Epidermal melanocyte (primary cell): ENCODE data around the gene KIAA1586.
"Not testable (repeated sequence)": the region's sequence is repeated elsewhere in the genome, so short reads cannot be mapped to it uniquely, and the experiment has no call there.

ENCODE experiments used
- DNase-seq: peaks from one replicate; pipeline ENCODE4 v3.0.0; 2011; ENCODE audit warnings: low spot score; ENCODE audit not compliant: insufficient read length

Gene KIAA1586

GRCh38 chr6:57044061-57044460, 2.4 kb upstream of the KIAA1586 start:
- not testable (repeated sequence) for DNase-seq

DNA sequence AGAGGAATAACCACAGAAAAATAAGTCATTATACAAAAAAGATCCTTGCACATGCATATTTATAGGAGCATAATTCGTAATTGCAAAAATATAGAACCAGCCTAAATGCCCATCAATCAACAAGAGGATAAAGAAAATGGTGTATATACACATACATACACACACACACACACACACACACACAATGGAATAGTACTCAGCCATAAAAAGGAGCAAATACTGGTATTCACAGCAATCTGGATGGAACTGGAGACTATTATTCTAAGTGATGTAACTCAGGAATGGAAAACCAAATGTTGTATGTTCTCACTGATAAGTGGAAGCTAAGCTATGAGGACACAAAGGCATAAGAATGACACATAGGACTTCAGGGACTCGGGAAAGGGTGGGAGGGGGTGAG, 1.9 kb upstream of the KIAA1586 start:
- DNase-seq = no peak

DNA sequence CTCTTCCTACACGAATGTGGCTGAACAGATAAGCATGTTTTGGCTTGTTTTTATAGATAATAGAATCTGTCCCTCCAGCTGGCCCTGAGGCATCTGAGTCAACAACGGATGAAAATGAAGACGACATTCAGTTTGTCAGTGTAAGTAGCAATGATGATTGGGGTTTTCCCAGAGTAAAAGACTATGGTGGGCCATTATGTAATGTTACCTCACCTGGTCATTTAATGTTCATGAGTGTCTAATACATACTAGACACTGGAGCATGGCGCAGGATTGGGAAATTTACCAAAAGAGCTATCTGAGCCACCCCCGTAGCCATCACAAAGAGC, 728 bp downstream of the KIAA1586 start:
- not testable (repeated sequence) for DNase-seq

- DNase-seq = not testable (repeated sequence)
Observed at GRCh38 chr6:57047859-57048258, 1.4 kb downstream of the KIAA1586 start.

- no peak for DNase-seq
Observed at GRCh38 chr6:57048577-57048976, 2.1 kb downstream of the KIAA1586 start.

GRCh38 chr6:57063847-57064246, 17.4 kb downstream of the KIAA1586 start:
- DNase-seq = no peak

- no peak for DNase-seq
Observed at GRCh38 chr6:57064809-57065208, 18.3 kb downstream of the KIAA1586 start.

- no peak for DNase-seq
Observed at GRCh38 chr6:57068061-57068460, 21.6 kb downstream of the KIAA1586 start.

DNA sequence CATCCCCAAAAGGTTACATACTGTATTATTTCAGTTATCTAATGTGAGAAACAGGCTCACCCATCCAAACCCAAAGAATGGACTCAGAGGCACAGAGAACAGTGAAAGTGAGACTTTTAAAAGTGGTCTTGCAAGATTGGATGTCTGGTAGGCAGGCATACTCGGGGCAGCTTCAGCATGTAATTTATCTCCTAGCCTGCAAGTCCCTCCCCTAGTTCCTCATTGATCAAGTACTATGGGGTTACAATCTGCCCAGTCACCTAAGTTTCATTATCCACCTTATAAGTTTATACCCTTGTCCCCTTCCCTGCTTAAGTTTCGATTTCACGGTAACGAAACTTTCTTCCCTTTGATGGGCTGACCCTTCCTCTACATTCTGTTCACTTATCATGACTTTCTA, 22.7 kb downstream of the KIAA1586 start:
- DNase-seq = no peak

- no peak for DNase-seq
Observed at GRCh38 chr6:57069920-57070331, 23.4 kb downstream of the KIAA1586 start.

DNA sequence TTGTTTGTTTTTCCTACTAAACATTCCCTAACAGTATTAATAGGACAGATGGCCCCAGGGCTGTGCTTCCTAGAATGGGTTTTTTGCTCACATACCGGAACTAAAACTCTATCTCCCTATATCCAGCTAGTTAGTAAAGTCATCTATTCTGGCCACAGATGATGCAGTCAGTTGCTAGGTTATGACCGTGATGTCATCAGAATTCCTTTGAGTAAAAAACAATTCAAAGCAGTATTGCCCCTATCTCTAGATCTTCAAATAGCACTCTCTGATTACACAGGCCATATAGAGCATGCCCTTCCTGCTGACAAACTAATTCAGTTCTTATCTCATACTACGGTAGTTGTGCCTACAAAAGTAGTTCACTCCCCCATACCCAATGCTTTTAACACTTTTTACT, 25.6 kb downstream of the KIAA1586 start:
- DNase-seq = no peak

DNA sequence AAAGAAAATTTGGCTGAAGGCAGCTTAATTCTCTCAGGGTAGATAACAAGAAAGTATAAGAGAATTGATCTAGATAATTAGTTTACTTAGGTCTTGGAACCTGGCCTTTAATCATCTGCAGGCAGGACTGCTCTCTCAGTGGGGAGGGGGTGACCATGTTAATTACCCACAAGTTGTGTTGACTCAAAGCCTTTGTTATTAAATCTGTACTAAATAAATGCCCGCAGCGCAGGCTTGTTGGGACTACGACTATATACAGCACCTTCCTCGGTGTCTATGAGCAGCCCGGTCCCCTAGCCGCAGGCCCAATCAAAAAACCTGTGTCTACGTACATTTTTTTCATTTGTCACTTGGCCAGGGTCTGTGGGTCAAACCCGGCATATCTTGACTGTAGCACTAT, 27.9 kb downstream of the KIAA1586 start:
- no peak for DNase-seq

DNA sequence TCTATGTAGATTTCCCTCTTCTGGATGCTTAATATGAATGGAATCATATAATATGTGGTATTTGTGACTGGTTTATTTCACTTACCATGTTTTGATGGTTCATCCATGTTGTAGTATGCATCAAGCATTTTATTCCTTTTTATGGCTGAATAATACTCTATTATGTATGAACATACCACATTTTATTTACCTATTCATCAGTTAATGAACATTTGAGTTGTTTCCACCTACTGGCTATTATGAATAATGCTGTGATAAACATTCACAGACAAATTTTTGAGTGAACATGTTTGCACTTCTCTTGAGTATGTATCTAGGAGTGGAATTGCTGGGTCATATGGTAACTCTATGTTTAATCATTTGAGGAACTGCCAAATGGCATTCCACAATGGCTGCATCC, 28.6 kb downstream of the KIAA1586 start:
- no peak for DNase-seq

GRCh38 chr6:57078531-57079207, 32.2 kb downstream of the KIAA1586 start:
- DNase-seq = no peak

DNA sequence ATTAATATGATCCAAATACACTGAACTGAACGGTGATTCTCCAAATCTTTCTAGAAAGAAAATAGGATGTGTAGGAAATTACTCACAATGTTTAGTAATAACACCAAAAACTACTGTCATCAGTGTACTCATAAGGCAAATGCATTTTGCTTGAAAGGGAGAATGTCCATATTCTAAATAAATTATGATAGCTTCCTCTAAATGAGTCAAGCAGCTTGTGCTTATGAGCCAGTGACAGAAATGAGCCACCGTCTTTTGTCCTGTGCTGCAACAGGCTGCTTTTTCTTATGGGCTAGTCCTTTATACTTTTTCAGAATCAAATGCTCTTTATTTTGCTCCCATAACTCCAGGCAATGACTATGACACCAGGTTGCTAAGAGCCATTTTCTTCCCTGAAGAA, 39.0 kb downstream of the KIAA1586 start:
- no peak for DNase-seq

DNA sequence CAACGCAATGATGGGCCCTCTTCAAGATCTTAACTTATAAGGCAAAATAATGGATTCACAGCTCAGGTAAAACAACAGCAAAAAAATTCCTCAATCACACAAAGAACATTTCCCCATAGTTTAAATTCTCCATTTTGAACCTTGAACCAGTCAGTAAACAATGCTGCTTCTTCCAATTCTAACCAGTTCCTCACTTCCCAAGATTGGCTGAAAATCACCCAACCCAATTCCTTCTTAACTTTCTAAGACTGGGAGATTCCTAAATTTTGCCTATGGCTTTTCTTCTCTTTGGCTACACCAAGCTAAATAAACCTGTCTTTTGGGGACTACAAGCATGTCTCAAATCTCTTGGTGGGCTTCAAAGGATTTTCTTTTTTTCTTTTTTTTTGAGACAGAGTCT, 40.4 kb downstream of the KIAA1586 start:
- no peak for DNase-seq

DNA sequence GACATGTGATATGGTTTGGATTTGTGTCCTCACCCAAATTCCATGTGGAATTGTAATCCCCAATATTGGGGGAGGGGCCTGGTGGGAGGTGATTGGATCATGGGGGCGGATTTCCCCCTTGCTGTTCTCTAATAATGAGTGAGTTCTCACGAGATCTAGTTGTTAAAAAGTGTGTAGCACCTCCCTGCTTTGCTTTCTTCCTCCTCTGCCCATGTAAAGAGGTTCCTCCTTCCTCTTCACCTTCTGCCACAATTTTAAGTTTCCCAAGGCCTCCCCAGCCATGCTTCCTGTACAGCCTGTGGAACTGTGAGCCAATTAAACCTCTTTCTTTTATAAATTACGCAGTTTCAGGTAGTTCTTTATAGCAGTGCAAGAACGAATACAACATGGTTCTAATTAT, 41.4 kb downstream of the KIAA1586 start:
- no peak for DNase-seq

- DNase-seq = no peak
Observed at GRCh38 chr6:57089265-57089664, 42.8 kb downstream of the KIAA1586 start.

GRCh38 chr6:57089687-57090457, 43.4 kb downstream of the KIAA1586 start, which contains the start of gene ZNF451:
TSS of gene ZNF451 (plus strand) at chr6:57090188. CDS start at chr6:57090254, 66 bp downstream.
- DNase-seq = peak; percentile 92

DNA sequence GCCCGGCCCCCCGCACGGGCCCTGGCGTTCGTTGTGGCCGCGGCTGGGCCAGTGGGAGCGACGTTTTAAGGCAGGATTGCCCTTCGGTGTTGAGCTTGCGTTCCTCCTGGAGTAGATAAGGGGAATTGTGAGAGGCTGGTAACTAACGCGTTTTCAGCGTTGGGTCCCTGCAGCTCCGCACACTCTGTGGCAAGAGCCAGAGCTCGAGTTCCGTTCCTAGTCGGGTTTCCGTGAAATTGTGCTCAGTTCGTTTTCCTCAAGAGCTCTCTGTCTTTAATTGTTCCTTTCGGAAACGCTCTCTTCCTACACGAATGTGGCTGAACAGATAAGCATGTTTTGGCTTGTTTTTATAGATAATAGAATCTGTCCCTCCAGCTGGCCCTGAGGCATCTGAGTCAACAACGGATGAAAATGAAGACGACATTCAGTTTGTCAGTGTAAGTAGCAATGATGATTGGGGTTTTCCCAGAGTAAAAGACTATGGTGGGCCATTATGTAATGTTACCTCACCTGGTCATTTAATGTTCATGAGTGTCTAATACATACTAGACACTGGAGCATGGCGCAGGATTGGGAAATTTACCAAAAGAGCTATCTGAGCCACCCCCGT, 44.1 kb downstream of the KIAA1586 start:
- DNase-seq = not testable (repeated sequence)

- not testable (repeated sequence) for DNase-seq
Observed at GRCh38 chr6:57091375-57091774, 44.9 kb downstream of the KIAA1586 start.

- no peak for DNase-seq
Observed at GRCh38 chr6:57094689-57095088, 48.2 kb downstream of the KIAA1586 start.

GRCh38 chr6:57097596-57097995, 51.1 kb downstream of the KIAA1586 start:
- no peak for DNase-seq
